ENCODE data around the gene FUCA1. TPM values are rescaled to one million over a fixed set of nuclear protein-coding genes. Genes with fewer than 3 reads are reported as not detected.

Gene FUCA1
- total RNA-seq, 4 donors from 2014 or later = 75.5 to 133 (median 112) TPM

DNA sequence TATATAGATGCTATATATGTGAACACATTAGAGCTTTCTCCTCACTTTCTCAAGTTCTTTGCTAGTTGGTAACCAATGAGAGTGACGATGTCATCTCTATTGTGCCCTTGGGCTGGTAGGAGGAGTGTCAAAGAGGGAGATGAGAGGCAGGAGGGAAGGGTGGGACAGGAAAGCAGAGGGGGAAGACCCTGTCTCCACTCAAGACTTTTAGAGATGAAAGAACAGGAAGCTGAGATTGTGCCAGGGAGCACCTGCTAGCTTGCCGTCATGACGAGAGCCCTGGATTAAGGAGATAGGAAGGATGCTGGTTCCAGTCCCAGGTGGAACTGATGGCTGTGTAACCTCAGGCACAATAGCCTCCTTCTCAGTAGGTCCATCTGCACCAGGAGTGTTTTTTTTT, 28.4 kb upstream of the FUCA1 start:
- 49 to 50% methylated on average over 3 of the region's 3 CpGs for WGBS, 2 donors

DNA sequence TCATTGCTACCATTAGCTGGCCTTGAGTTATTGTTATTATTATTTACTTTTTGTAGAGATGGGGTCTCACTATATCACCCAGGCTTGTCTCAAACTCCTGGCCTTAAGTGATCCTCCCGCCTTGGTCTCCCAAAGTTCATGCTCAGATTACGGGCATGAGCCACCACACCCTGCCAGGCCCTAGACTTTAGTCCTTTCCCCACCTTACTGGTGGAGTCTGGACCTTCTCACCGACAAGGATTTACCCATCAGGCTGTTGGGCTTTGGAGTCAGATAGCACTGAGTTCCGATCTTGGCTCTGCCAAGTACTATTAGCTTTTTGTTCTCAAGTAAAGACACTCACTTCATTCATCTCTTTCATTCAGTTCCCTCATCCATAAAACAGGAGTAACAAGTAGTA, 27.9 kb upstream of the FUCA1 start:
- H3K36me3 ChIP-seq = no peaks in the 10 kb centered on the region
- H3K4me3 ChIP-seq (replicated peaks in 1 of 3) = no peak overlapping the region
- DNase-seq = no peak
- intact Hi-C loops (cut with DNase I) = no loop called here
- H3K9me3 ChIP-seq = no peaks in the 10 kb centered on the region
- no peak for TF ChIP-seq POLR2A (IDR thresholded peaks at IDR 0.05)
- TF ChIP-seq, protein P1, sequence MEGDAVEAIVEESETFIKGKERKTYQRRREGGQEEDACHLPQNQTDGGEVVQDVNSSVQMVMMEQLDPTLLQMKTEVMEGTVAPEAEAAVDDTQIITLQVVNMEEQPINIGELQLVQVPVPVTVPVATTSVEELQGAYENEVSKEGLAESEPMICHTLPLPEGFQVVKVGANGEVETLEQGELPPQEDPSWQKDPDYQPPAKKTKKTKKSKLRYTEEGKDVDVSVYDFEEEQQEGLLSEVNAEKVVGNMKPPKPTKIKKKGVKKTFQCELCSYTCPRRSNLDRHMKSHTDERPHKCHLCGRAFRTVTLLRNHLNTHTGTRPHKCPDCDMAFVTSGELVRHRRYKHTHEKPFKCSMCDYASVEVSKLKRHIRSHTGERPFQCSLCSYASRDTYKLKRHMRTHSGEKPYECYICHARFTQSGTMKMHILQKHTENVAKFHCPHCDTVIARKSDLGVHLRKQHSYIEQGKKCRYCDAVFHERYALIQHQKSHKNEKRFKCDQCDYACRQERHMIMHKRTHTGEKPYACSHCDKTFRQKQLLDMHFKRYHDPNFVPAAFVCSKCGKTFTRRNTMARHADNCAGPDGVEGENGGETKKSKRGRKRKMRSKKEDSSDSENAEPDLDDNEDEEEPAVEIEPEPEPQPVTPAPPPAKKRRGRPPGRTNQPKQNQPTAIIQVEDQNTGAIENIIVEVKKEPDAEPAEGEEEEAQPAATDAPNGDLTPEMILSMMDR (IDR thresholded peaks at IDR 0.05) = no peak
- no peak overlapping the region for H3K27ac ChIP-seq
- WGBS, 2 donors = 62 to 69% methylated on average over 4 of the region's 4 CpGs
- H3K27me3 ChIP-seq = no peaks in the 10 kb centered on the region
- H3K4me1 ChIP-seq = peaks cover 5 to 11% of the 10 kb centered on the region in 2 donors

More for the DNA sequence above, 28.4 kb upstream of the FUCA1 start:
- no peaks in the 10 kb centered on the region for H3K27me3 ChIP-seq
- no peaks in the 10 kb centered on the region for H3K36me3 ChIP-seq
- TF ChIP-seq POLR2A (IDR thresholded peaks at IDR 0.05) = no peak
- TF ChIP-seq, protein P1 (IDR thresholded peaks at IDR 0.05) = no peak
- no peak overlapping the region for H3K27ac ChIP-seq
- no peak for DNase-seq
- intact Hi-C loops (cut with DNase I) = no loop called here
- H3K4me3 ChIP-seq (replicated peaks in 1 of 3) = no peak overlapping the region
- peaks cover 5 to 15% of the 10 kb centered on the region in 2 donors for H3K4me1 ChIP-seq
- H3K9me3 ChIP-seq = no peaks in the 10 kb centered on the region

DNA sequence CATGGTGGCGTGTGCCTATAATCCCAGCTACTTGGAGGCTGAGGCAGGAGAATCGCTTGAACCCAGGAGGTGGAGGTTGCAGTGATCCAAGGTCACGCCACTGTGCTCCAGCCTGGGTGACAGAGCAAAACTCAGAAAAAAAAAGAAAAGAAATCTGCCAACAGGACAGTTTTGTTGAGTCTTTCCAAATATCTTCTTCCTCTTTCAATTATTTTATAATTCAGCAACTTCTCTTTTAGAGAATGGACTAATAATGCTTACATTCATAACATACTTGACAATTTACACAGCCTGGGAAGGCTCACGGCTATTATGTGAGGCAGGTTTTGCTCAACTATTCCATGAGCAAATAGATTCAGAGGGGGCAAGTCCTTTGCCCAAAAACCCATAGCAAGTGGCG, 27.0 kb upstream of the FUCA1 start:
- Histone ChIP-seq H3K4me1 (peaks cover 4 to 5% of the 10 kb centered on the region in 2 donors), H3K9me3 (no peaks in the 10 kb centered on the region), H3K27ac (no peak overlapping the region), H3K36me3 (no peaks in the 10 kb centered on the region), H3K4me3 (replicated peaks in 1 of 3) (no peak overlapping the region), H3K27me3 (no peaks in the 10 kb centered on the region)
- no peak for DNase-seq
- TF ChIP-seq POLR2A (IDR thresholded peaks at IDR 0.05) = no peak
- TF ChIP-seq, protein P1 (IDR thresholded peaks at IDR 0.05) = no peak
- 80 to 87% methylated on average over 5 of the region's 5 CpGs for WGBS, 2 donors
- intact Hi-C loops (cut with DNase I) = no loop called here

DNA sequence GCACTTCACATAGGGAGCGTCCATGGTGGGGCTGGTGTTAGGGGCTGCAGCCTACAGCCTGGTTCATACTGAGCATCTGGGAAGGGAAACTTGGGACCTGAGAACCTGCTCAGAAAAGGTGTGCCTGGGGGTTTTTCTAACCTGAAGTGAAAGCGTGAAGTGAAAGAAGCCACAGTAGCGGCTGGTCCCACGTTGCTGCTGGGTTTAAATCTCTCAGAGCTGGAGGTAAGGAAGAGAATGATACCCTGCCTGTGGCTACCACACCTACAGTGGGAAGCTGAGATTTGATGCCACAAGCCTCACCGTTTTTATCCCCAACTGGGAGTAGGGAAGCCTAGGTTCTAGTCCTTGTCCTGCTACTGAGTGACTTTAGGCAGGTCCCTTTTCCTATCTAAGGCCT, 21.0 kb upstream of the FUCA1 start:
- Histone ChIP-seq H3K27me3 (no peaks in the 10 kb centered on the region), H3K9me3 (no peaks in the 10 kb centered on the region), H3K36me3 (no peaks in the 10 kb centered on the region), H3K27ac (no peak overlapping the region), H3K4me1 (no peaks in the 10 kb centered on the region), H3K4me3 (replicated peaks in 1 of 3) (no peak overlapping the region)
- DNase-seq = no peak
- WGBS, 2 donors = 86 to 89% methylated on average over 5 of the region's 5 CpGs
- intact Hi-C loops (cut with DNase I) = no loop called here
- TF ChIP-seq, protein P1 (IDR thresholded peaks at IDR 0.05) = no peak
- TF ChIP-seq POLR2A (IDR thresholded peaks at IDR 0.05) = no peak

DNA sequence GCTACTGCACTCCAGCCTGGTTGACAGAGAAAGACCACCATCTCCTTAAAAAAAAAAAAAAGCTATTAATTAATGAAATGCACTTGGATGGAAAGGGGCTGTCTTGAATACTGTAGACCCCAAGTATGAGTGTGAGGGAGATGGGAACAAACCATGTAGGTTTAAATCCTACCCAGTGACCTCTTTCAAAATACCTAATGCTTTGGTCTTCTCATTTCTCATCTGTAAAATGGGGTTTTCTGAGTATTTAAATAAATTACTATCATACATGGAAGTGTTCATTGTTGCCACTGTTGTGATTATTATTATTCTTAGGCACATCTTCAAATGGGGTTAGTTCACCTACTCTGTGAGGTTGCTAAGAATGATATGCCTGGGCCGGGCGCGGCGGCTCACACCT, 17.1 kb upstream of the FUCA1 start:
- TF ChIP-seq, protein P1 (IDR thresholded peaks at IDR 0.05) = no peak
- no peak for TF ChIP-seq POLR2A (IDR thresholded peaks at IDR 0.05)
- DNase-seq = no peak
- 71 to 88% methylated on average over 4 of the region's 4 CpGs for WGBS, 2 donors
- Histone ChIP-seq H3K4me3 (replicated peaks in 1 of 3) (no peak overlapping the region), H3K4me1 (no peaks in the 10 kb centered on the region), H3K27me3 (no peaks in the 10 kb centered on the region), H3K36me3 (no peaks in the 10 kb centered on the region), H3K9me3 (no peaks in the 10 kb centered on the region), H3K27ac (no peak overlapping the region)
- intact Hi-C loops (cut with DNase I) = no loop called here
